ENCODE data around the gene CXCR5.

DNA sequence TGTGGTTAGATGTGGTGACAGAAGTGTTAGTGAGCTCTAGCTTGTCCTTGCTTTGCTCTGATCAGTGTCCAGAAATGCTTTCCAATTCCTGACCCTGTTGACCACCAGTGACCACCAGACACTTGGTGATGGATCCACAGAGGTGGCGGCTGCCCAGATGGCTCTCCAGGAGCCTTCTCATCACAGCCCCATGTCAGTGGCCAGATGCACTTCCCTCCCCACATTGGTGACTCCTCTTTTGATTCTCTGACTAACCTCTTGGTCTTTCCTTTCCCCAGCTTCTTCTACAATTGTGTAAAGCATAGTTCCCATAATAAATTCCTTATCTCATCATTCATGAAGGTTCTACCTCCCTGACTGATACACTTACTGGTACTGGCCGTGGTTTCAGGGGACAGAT, 40.1 kb upstream of the CXCR5 start:
- TF ChIP-seq POLR2AphosphoS5 (IDR thresholded peaks at IDR 0.05) (no peak), EP300 (IDR thresholded peaks at IDR 0.05) (no peak)
- TF ChIP-seq, protein P1, sequence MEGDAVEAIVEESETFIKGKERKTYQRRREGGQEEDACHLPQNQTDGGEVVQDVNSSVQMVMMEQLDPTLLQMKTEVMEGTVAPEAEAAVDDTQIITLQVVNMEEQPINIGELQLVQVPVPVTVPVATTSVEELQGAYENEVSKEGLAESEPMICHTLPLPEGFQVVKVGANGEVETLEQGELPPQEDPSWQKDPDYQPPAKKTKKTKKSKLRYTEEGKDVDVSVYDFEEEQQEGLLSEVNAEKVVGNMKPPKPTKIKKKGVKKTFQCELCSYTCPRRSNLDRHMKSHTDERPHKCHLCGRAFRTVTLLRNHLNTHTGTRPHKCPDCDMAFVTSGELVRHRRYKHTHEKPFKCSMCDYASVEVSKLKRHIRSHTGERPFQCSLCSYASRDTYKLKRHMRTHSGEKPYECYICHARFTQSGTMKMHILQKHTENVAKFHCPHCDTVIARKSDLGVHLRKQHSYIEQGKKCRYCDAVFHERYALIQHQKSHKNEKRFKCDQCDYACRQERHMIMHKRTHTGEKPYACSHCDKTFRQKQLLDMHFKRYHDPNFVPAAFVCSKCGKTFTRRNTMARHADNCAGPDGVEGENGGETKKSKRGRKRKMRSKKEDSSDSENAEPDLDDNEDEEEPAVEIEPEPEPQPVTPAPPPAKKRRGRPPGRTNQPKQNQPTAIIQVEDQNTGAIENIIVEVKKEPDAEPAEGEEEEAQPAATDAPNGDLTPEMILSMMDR (IDR thresholded peaks at IDR 0.05), result no peak

Data from sigmoid colon (tissue), 4 donors.